ENCODE results near the gene RANGAP1. TPM values are rescaled to one million over a fixed set of nuclear protein-coding genes. Genes with fewer than 3 reads are reported as not detected.

The RANGAP1 gene
- total and polyA plus RNA-seq, 5 donors from 2014 or later, result 19.9 to 112 (median 24.2) TPM

GRCh38 chr22:41284465-41284864, 1.5 kb downstream of the RANGAP1 start:
- Histone ChIP-seq H3K27me3 (ENCODE audit: control insufficient read depth, insufficient read depth, low read length) (no peaks in the 10 kb centered on the region), H3K4me3 (ENCODE audit: low read depth, low read length) (peak overlapping the region; percentile 80), H3K27ac (ENCODE audit: insufficient read depth, low read length, poor library complexity, severe bottlenecking) (peak overlapping the region; percentile 98), H3K9me3 (ENCODE audit: control insufficient read depth in 2 of 2, low read length in 2 of 2) (no peaks in the 10 kb centered on the region), H3K36me3 (ENCODE audit: control insufficient read depth, insufficient read depth, low read length) (peaks cover 25% of the 10 kb centered on the region), H3K4me1 (ENCODE audit: control insufficient read depth, insufficient read depth, low read length, poor library complexity, severe bottlenecking) (peaks cover 21% of the 10 kb centered on the region)
- Mint-ChIP-seq H3K27ac (peak overlapping the region in 2 of 3 donors; percentile 99), H3K36me3 (peaks cover 12% of the 10 kb centered on the region), H3K4me3 (peak overlapping the region; percentile 38 to 97 (median 95)), H3K9me3 (no peaks in the 10 kb centered on the region), H3K4me1 (peaks cover 15 to 65% (median 26%) of the 10 kb centered on the region in 4 donors), H3K27me3 (no peaks in the 10 kb centered on the region)
- ATAC-seq (ENCODE audit: low read depth in 2 of 2) (no peak), DNase-seq (no peak)

GRCh38 chr22:41280854-41281253, 5.1 kb downstream of the RANGAP1 start:
- Histone ChIP-seq H3K36me3 (ENCODE audit: control insufficient read depth, insufficient read depth, low read length) (peaks cover 45% of the 10 kb centered on the region), H3K9me3 (ENCODE audit: control insufficient read depth in 2 of 2, low read length in 2 of 2) (no peaks in the 10 kb centered on the region), H3K4me3 (ENCODE audit: low read depth, low read length) (no peak overlapping the region), H3K27ac (ENCODE audit: insufficient read depth, low read length, poor library complexity, severe bottlenecking) (no peak overlapping the region), H3K4me1 (ENCODE audit: control insufficient read depth, insufficient read depth, low read length, poor library complexity, severe bottlenecking) (peaks cover 14% of the 10 kb centered on the region), H3K27me3 (ENCODE audit: control insufficient read depth, insufficient read depth, low read length) (no peaks in the 10 kb centered on the region)
- Mint-ChIP-seq H3K9me3 (no peaks in the 10 kb centered on the region), H3K36me3 (peaks cover 29% of the 10 kb centered on the region), H3K4me1 (peaks cover 10 to 51% (median 21%) of the 10 kb centered on the region in 4 donors), H3K4me3 (peak overlapping the region in 2 of 4 donors; percentile 43 to 50), H3K27me3 (no peaks in the 10 kb centered on the region), H3K27ac (no peak overlapping the region)
- ATAC-seq (ENCODE audit: low read depth in 2 of 2) (no peak), DNase-seq (no peak)

- Mint-ChIP-seq H3K27me3 (no peaks in the 10 kb centered on the region), H3K27ac (peak overlapping the region in 1 of 3 donors; percentile 46), H3K36me3 (peaks cover 32% of the 10 kb centered on the region), H3K4me1 (peaks cover 10 to 48% (median 20%) of the 10 kb centered on the region in 4 donors), H3K9me3 (no peaks in the 10 kb centered on the region), H3K4me3 (no peak overlapping the region)
- no peak overlapping the region for H3K4me3 ChIP-seq (ENCODE audit: low read depth, low read length)
- no peaks in the 10 kb centered on the region for H3K27me3 ChIP-seq (ENCODE audit: control insufficient read depth, insufficient read depth, low read length)
- peaks cover 48% of the 10 kb centered on the region for H3K36me3 ChIP-seq (ENCODE audit: control insufficient read depth, insufficient read depth, low read length)
- no peaks in the 10 kb centered on the region for H3K9me3 ChIP-seq (ENCODE audit: control insufficient read depth in 2 of 2, low read length in 2 of 2)
- DNase-seq, result no peak
- no peak overlapping the region for H3K27ac ChIP-seq (ENCODE audit: insufficient read depth, low read length, poor library complexity, severe bottlenecking)
- H3K4me1 ChIP-seq (ENCODE audit: control insufficient read depth, insufficient read depth, low read length, poor library complexity, severe bottlenecking), result peaks cover 8% of the 10 kb centered on the region
- no peak for ATAC-seq (ENCODE audit: low read depth in 2 of 2)
Measured at GRCh38 chr22:41280065-41280464, 5.9 kb downstream of the RANGAP1 start.

- Histone ChIP-seq H3K4me1 (ENCODE audit: control insufficient read depth, insufficient read depth, low read length, poor library complexity, severe bottlenecking) (no peaks in the 10 kb centered on the region), H3K27ac (ENCODE audit: insufficient read depth, low read length, poor library complexity, severe bottlenecking) (no peak overlapping the region), H3K4me3 (ENCODE audit: low read depth, low read length) (no peak overlapping the region), H3K27me3 (ENCODE audit: control insufficient read depth, insufficient read depth, low read length) (no peaks in the 10 kb centered on the region), H3K36me3 (ENCODE audit: control insufficient read depth, insufficient read depth, low read length) (peaks cover 63% of the 10 kb centered on the region), H3K9me3 (ENCODE audit: control insufficient read depth in 2 of 2, low read length in 2 of 2) (no peaks in the 10 kb centered on the region)
- H3K4me3 Mint-ChIP-seq, result no peak overlapping the region
- H3K27me3 Mint-ChIP-seq, result no peaks in the 10 kb centered on the region
- H3K9me3 Mint-ChIP-seq, result no peaks in the 10 kb centered on the region
- ATAC-seq (ENCODE audit: low read depth in 2 of 2) (no peak), DNase-seq (no peak)
- peaks cover 0 to 15% (median 4%) of the 10 kb centered on the region in 4 donors for H3K4me1 Mint-ChIP-seq
- peak overlapping the region in 2 of 3 donors; percentile 60 to 83 for H3K27ac Mint-ChIP-seq
- H3K36me3 Mint-ChIP-seq, result peaks cover 30% of the 10 kb centered on the region
Measured at GRCh38 chr22:41274856-41275255, 11.1 kb downstream of the RANGAP1 start.

- DNase-seq (no peak), ATAC-seq (ENCODE audit: low read depth in 2 of 2) (no peak)
- Mint-ChIP-seq H3K9me3 (no peaks in the 10 kb centered on the region), H3K27me3 (no peaks in the 10 kb centered on the region), H3K4me1 (peaks cover 0 to 10% (median 1%) of the 10 kb centered on the region in 4 donors), H3K36me3 (peaks cover 25% of the 10 kb centered on the region), H3K4me3 (no peak overlapping the region), H3K27ac (no peak overlapping the region)
- Histone ChIP-seq H3K27me3 (ENCODE audit: control insufficient read depth, insufficient read depth, low read length) (no peaks in the 10 kb centered on the region), H3K9me3 (ENCODE audit: control insufficient read depth in 2 of 2, low read length in 2 of 2) (no peaks in the 10 kb centered on the region), H3K4me3 (ENCODE audit: low read depth, low read length) (no peak overlapping the region), H3K36me3 (ENCODE audit: control insufficient read depth, insufficient read depth, low read length) (peaks cover 65% of the 10 kb centered on the region), H3K27ac (ENCODE audit: insufficient read depth, low read length, poor library complexity, severe bottlenecking) (no peak overlapping the region), H3K4me1 (ENCODE audit: control insufficient read depth, insufficient read depth, low read length, poor library complexity, severe bottlenecking) (no peaks in the 10 kb centered on the region)
Measured at GRCh38 chr22:41273128-41273527, 12.9 kb downstream of the RANGAP1 start.

- H3K36me3 Mint-ChIP-seq, result peaks cover 19% of the 10 kb centered on the region
- DNase-seq, result no peak
- H3K9me3 Mint-ChIP-seq, result no peaks in the 10 kb centered on the region
- Histone ChIP-seq H3K27ac (ENCODE audit: insufficient read depth, low read length, poor library complexity, severe bottlenecking) (no peak overlapping the region), H3K4me1 (ENCODE audit: control insufficient read depth, insufficient read depth, low read length, poor library complexity, severe bottlenecking) (no peaks in the 10 kb centered on the region), H3K27me3 (ENCODE audit: control insufficient read depth, insufficient read depth, low read length) (no peaks in the 10 kb centered on the region), H3K36me3 (ENCODE audit: control insufficient read depth, insufficient read depth, low read length) (peaks cover 68% of the 10 kb centered on the region), H3K9me3 (ENCODE audit: control insufficient read depth in 2 of 2, low read length in 2 of 2) (no peaks in the 10 kb centered on the region), H3K4me3 (ENCODE audit: low read depth, low read length) (no peak overlapping the region)
- no peak for ATAC-seq (ENCODE audit: low read depth in 2 of 2)
- peak overlapping the region in 1 of 3 donors; percentile 62 for H3K27ac Mint-ChIP-seq
- no peaks in the 10 kb centered on the region for H3K27me3 Mint-ChIP-seq
- H3K4me3 Mint-ChIP-seq, result no peak overlapping the region
- H3K4me1 Mint-ChIP-seq, result peaks cover 0 to 6% (median 3%) of the 10 kb centered on the region in 4 donors
Measured at GRCh38 chr22:41271787-41272186, 14.2 kb downstream of the RANGAP1 start.

GRCh38 chr22:41267958-41268357, 18.0 kb downstream of the RANGAP1 start:
- Histone ChIP-seq H3K36me3 (ENCODE audit: control insufficient read depth, insufficient read depth, low read length) (peaks cover 77% of the 10 kb centered on the region), H3K27ac (ENCODE audit: insufficient read depth, low read length, poor library complexity, severe bottlenecking) (no peak overlapping the region), H3K9me3 (ENCODE audit: control insufficient read depth in 2 of 2, low read length in 2 of 2) (no peaks in the 10 kb centered on the region), H3K4me1 (ENCODE audit: control insufficient read depth, insufficient read depth, low read length, poor library complexity, severe bottlenecking) (no peaks in the 10 kb centered on the region), H3K27me3 (ENCODE audit: control insufficient read depth, insufficient read depth, low read length) (no peaks in the 10 kb centered on the region), H3K4me3 (ENCODE audit: low read depth, low read length) (no peak overlapping the region)
- H3K4me1 Mint-ChIP-seq, result peaks cover 0 to 11% (median 3%) of the 10 kb centered on the region in 4 donors
- peaks cover 0 to 2% (median 0%) of the 10 kb centered on the region in 7 donors for H3K9me3 Mint-ChIP-seq
- no peak for DNase-seq
- no peaks in the 10 kb centered on the region for H3K27me3 Mint-ChIP-seq
- no peak overlapping the region for H3K4me3 Mint-ChIP-seq
- H3K36me3 Mint-ChIP-seq, result peaks cover 16% of the 10 kb centered on the region
- no peak overlapping the region for H3K27ac Mint-ChIP-seq
- ATAC-seq (ENCODE audit: low read depth in 2 of 2), result no peak

- Histone ChIP-seq H3K27me3 (ENCODE audit: control insufficient read depth, insufficient read depth, low read length) (no peaks in the 10 kb centered on the region), H3K4me3 (ENCODE audit: low read depth, low read length) (no peak overlapping the region), H3K36me3 (ENCODE audit: control insufficient read depth, insufficient read depth, low read length) (peaks cover 84% of the 10 kb centered on the region), H3K4me1 (ENCODE audit: control insufficient read depth, insufficient read depth, low read length, poor library complexity, severe bottlenecking) (no peaks in the 10 kb centered on the region), H3K9me3 (ENCODE audit: control insufficient read depth in 2 of 2, low read length in 2 of 2) (no peaks in the 10 kb centered on the region), H3K27ac (ENCODE audit: insufficient read depth, low read length, poor library complexity, severe bottlenecking) (no peak overlapping the region)
- ATAC-seq (ENCODE audit: low read depth in 2 of 2) (no peak), DNase-seq (no peak)
- Mint-ChIP-seq H3K4me1 (peaks cover 0 to 9% (median 3%) of the 10 kb centered on the region in 4 donors), H3K4me3 (peak overlapping the region in 1 of 4 donors; percentile 80), H3K9me3 (peaks cover 0 to 2% (median 0%) of the 10 kb centered on the region in 7 donors), H3K27ac (no peak overlapping the region), H3K36me3 (peaks cover 18% of the 10 kb centered on the region), H3K27me3 (no peaks in the 10 kb centered on the region)
Measured at GRCh38 chr22:41264408-41264941, 21.5 kb downstream of the RANGAP1 start.

Measured in CD4-positive, CD25-positive, alpha-beta regulatory T cell (primary cell).